SW480 (cell line): ENCODE measurements around the gene P2RX4.
"Not testable (repeated sequence)": the region's sequence is repeated elsewhere in the genome, so short reads cannot be mapped to it uniquely, and the experiment has no call there.

ENCODE experiments used
- DNase-seq: peaks from one replicate; pipeline ENCODE4 v3.0.0-alpha.2; 2016; ENCODE audit warnings: low spot score

P2RX4 gene

GRCh38 chr12:121222847-121223246 is 12.9 kb downstream of the P2RX4 start:
- no peak for DNase-seq

GRCh38 chr12:121223292-121224285 is 13.7 kb downstream of the P2RX4 start:
- DNase-seq: no peak

- no peak for DNase-seq
These were observed 14.7 kb downstream of the P2RX4 start for GRCh38 chr12:121224591-121224990.

GRCh38 chr12:121226399-121226798 is 16.5 kb downstream of the P2RX4 start:
- no peak for DNase-seq

GRCh38 chr12:121226871-121227270 is 16.9 kb downstream of the P2RX4 start:
- not testable (repeated sequence) for DNase-seq

GRCh38 chr12:121227294-121227693 is 17.4 kb downstream of the P2RX4 start:
- no peak for DNase-seq

- no peak for DNase-seq
These were observed 19.2 kb downstream of the P2RX4 start for GRCh38 chr12:121228919-121229665.

GRCh38 chr12:121229826-121230537 is 20.1 kb downstream of the P2RX4 start:
- DNase-seq: peak; percentile 72

GRCh38 chr12:121230538-121230907 is 20.6 kb downstream of the P2RX4 start:
- DNase-seq: no peak

GRCh38 chr12:121232163-121232562 is 22.2 kb downstream of the P2RX4 start:
- no peak for DNase-seq

- DNase-seq: no peak
These were observed 23.2 kb downstream of the P2RX4 start for GRCh38 chr12:121232977-121233627.

- DNase-seq: no peak
These were observed 23.7 kb downstream of the P2RX4 start for GRCh38 chr12:121233628-121234020.

- no peak for DNase-seq
These were observed 26.8 kb downstream of the P2RX4 start for GRCh38 chr12:121236776-121237175.

GRCh38 chr12:121237415-121237814 is 27.5 kb downstream of the P2RX4 start:
- no peak for DNase-seq

GRCh38 chr12:121238086-121238485 is 28.2 kb downstream of the P2RX4 start:
- no peak for DNase-seq

- DNase-seq: no peak
These were observed 28.8 kb downstream of the P2RX4 start for GRCh38 chr12:121238604-121239350.

GRCh38 chr12:121239351-121240061 is 29.6 kb downstream of the P2RX4 start:
- DNase-seq: no peak

GRCh38 chr12:121240062-121240420 is 30.1 kb downstream of the P2RX4 start:
- no peak for DNase-seq

- DNase-seq: no peak
These were observed 30.7 kb downstream of the P2RX4 start for GRCh38 chr12:121240484-121241101.
